NCI-H128 (cell line): ENCODE measurements around the gene CD68.

ENCODE experiments used
- DNase-seq: peaks from one replicate; lab custom pipeline; 2025; ENCODE audit not compliant: unreplicated experiment; lab: John Stamatoyannopoulos, UW

CD68 gene

GRCh38 chr17:7559320-7560171 is 19.9 kb upstream of the CD68 start:
- no peak for DNase-seq

- DNase-seq: no peak
These were observed 19.0 kb upstream of the CD68 start for GRCh38 chr17:7560172-7561027.

GRCh38 chr17:7561028-7561575 is 18.3 kb upstream of the CD68 start:
- peak; percentile 53 for DNase-seq

DNA sequence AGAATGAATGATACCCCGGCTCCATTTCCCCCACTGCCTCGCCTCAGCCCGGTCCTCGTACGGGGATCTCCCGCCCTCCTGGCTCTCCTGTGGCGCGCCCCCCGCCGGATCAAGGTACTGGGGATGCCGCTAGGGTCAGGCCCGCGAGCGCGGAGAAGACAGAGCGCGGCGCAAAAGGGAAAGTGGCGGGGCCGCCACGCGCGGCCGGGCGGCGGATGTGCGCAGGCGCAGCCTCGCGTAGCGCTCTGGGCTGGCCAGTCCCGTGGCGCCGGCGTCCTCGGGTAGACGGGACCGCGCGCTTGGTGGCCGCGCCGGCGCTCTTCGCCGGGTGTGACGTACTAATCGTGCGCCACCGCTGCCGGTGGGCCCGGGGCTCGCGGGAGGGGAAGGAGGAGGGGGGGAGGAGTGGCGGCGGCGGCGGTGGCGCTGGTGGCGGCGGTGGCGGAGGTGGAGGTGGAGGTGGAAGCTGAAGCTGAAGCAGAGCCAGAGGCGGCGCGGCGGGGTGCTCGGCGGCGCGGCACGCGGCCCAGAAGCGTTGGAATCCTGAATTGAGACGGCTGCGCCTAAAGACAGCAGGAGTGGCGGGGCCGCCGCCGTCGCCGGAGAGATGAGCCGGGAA is 17.7 kb upstream of the CD68 start, which contains the start of gene SENP3:
Gene SENP3, plus strand, starts transcription at position 331 of the 619 bp plus-strand sequence. CDS start 1,158 bp downstream, outside the sequence.
- peak; percentile 56 for DNase-seq

DNA sequence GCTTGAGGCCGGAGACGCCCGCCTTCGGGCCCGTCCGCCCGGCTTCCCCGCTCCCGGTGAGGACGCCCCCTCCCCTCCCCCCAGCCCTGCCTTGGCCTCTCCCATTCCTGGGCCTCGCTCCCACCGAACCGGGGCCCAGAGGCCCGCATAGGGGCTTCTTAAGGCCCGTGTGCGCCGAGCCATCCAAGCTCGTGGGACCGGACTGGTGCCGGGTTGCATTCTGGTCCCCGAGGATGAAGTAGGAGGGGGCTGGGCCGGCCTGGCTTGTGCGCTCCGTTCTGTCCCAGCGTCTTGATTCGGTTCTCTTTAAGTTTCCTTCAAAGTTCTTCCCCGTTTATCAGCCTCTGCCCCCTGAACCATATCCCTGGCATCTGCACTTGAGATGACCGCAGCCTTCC is 17.2 kb upstream of the CD68 start:
- no peak for DNase-seq

DNA sequence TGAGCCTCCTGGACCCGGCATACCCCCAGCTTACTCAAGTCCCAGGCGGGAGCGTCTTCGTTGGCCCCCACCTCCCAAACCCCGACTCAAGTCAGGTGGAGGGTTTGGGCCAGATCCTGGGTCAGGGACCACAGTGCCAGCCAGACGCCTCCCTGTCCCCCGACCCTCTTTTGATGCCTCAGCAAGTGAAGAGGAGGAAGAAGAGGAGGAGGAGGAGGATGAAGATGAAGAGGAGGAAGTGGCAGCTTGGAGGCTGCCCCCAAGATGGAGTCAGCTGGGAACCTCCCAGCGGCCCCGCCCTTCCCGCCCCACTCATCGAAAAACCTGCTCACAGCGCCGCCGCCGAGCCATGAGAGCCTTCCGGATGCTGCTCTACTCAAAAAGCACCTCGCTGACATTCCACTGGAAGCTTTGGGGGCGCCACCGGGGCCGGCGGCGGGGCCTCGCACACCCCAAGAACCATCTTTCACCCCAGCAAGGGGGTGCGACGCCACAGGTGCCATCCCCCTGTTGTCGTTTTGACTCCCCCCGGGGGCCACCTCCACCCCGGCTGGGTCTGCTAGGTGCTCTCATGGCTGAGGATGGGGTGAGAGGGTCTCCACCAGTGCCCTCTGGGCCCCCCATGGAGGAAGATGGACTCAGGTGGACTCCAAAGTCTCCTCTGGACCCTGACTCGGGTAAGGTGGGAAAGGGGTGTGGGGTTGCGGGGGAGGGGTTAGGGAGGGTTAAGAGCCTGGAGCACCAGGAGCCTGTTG is 16.1 kb upstream of the CD68 start:
- no peak for DNase-seq

GRCh38 chr17:7569571-7569970 is 9.9 kb upstream of the CD68 start:
- no peak for DNase-seq

- DNase-seq: no peak
These were observed 9.1 kb upstream of the CD68 start for GRCh38 chr17:7570351-7570750.

DNA sequence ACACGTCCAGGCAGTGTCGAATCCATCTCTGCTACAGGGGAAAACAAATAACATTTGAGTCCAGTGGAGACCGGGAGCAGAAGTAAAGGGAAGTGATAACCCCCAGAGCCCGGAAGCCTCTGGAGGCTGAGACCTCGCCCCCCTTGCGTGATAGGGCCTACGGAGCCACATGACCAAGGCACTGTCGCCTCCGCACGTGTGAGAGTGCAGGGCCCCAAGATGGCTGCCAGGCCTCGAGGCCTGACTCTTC is 7.2 kb upstream of the CD68 start:
- no peak for DNase-seq

- peak; percentile 95 for DNase-seq
These were observed 6.7 kb upstream of the CD68 start for GRCh38 chr17:7572588-7573323.

- DNase-seq: peak; percentile 48
These were observed 5.9 kb upstream of the CD68 start for GRCh38 chr17:7573324-7574080.

DNA sequence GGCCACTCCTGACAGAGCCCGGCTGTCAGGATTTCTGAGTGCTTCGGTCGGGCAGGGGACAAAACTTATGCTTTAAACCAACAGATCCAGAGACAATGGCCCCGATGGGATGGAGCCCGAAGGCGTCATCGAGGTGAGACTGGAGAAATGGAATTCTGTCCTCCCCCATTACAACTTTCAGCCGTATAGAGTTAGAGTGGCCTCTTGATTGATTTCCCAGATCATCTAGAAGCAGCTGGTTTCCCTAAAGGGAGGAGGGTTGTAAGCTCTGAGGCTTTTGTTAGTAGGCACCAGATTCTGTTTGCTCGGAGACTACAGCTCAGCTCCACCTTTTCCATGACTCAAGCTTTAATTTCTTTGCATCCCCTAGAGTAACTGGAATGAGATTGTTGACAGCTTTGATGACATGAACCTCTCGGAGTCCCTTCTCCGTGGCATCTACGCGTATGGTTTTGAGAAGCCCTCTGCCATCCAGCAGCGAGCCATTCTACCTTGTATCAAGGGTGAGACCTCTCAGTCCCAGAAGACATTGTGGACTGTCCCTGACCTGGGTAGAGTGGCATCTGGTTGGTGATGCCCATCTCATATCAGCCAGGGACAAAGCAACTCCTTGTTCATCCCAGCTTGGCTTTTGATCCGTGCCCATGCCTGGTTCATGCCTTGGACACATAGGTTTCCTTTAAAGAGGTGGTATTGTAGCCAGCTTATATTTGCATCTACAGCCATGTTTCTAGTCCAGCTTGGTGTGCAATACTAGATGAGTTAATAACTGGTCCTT is 5.1 kb upstream of the CD68 start:
- no peak for DNase-seq

- DNase-seq: no peak
These were observed 4.0 kb upstream of the CD68 start for GRCh38 chr17:7575481-7575883.

DNA sequence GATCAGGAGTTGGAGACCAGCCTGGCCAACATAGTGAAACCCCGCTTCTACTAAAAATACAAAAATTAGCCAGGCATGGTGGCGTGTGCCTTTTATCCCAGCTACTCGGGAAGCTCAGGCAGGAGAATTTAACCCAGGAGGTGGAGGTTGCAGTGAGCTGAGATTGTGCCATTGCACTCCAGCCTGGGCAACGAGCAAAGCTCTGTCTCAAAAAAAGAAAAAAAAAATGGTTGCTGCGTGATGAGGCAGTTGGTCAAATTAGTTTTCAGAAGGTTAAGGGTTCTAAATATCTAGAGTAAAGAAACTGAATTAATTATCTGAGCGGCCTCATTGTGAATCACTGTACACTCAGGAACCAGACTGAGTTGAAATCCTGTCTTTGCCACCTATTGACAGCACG is 3.5 kb upstream of the CD68 start:
- DNase-seq: no peak

- no peak for DNase-seq
These were observed 3.0 kb upstream of the CD68 start for GRCh38 chr17:7576432-7576937.

DNA sequence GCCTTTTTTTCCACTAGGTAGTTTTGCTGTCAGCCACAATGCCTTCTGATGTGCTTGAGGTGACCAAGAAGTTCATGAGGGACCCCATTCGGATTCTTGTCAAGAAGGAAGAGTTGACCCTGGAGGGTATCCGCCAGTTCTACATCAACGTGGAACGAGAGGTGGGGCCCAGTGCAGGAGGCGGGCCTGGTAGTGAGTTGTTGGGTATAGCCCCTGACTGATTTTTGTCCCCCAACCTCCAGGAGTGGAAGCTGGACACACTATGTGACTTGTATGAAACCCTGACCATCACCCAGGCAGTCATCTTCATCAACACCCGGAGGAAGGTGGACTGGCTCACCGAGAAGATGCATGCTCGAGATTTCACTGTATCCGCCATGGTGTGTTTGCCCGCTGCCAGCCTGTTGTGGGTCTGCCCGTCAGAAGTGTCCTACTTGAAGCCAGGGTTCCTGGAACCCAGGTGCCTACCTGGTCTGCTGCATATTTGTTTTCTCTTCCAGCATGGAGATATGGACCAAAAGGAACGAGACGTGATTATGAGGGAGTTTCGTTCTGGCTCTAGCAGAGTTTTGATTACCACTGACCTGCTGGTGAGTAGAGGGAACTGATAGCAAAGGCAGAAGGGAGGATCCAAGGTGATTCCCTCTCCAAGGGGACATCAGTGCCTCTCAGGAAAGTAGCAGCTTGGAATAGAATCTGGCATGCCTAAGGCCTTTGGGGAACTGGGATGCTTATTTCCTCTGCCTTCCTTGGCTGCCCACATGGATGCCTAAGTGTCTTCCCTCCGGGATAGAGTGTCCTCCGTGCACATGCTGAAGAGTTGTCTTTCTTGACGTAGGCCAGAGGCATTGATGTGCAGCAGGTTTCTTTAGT is 1.9 kb upstream of the CD68 start:
- DNase-seq: no peak

- no peak for DNase-seq
These were observed 581 bp downstream of the CD68 start for GRCh38 chr17:7579834-7580603.
